ENCODE data around the gene GSTO2.

Gene GSTO2

DNA sequence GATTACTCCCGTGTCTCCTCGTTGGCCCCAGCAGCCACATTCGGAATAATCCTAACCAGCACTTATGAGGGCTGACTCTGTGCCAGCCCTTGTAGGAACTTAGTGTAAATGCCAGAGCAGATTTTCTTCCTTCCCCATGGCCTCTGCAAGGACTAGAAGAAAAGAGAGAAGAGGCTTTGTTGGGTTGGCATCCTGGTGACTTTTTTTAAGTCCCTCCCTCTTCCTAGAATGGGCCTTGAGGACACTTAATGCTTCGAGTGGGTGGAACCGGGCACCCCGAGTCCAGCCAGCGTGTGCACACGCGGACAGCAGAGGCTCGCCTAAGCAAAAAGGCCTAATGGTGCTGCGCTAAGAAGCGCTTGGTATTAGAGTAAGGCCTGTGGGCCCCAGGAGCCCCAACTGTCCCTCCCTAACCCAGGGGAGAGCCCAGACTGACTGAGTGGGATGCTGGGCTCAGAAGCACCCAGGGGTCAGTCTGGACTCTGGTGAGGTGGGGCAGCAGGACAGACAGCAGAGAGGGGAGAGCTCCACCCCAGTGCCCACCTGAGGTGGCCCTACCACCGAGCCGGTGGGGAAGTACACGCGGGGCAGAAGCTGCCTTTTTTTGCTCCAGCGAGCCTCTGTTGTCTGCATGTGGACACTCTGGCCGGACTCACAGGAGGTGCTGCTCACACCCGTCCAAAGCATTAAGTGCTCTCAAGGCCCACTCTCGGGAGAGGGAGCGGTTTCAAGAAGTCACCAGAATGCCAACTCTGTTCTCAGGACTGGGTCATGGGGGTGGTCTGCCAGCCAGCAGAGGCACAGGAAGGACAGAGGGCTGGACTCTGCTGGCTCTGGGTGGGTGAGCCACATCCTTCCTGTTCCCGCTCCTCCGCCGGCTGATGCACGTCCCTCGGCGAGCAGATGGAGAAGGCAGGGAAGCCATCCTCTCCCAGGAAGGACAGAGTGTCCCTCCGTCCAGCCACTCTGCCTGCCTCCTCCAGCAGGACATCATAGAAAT, 56.8 kb downstream of the GSTO2 start:
- H3K27me3 Mint-ChIP-seq (ENCODE audit: low read depth): peaks cover 4% of the 10 kb centered on the region
- peak overlapping the region in 1 of 3 experiments; percentile 20 for H3K4me3 Mint-ChIP-seq
- H3K36me3 Mint-ChIP-seq (ENCODE audit: low read depth): peaks cover 3% of the 10 kb centered on the region
- TF ChIP-seq CTCF (IDR thresholded peaks at IDR 0.05; ENCODE audit: unreplicated experiment in 3 of 3): no peak
- peaks cover 80% of the 10 kb centered on the region for H3K4me1 Mint-ChIP-seq
- no peaks in the 10 kb centered on the region for H3K9me3 Mint-ChIP-seq
- peak overlapping the region in 2 of 3 experiments; percentile 83 to 100 for H3K27ac Mint-ChIP-seq

DNA sequence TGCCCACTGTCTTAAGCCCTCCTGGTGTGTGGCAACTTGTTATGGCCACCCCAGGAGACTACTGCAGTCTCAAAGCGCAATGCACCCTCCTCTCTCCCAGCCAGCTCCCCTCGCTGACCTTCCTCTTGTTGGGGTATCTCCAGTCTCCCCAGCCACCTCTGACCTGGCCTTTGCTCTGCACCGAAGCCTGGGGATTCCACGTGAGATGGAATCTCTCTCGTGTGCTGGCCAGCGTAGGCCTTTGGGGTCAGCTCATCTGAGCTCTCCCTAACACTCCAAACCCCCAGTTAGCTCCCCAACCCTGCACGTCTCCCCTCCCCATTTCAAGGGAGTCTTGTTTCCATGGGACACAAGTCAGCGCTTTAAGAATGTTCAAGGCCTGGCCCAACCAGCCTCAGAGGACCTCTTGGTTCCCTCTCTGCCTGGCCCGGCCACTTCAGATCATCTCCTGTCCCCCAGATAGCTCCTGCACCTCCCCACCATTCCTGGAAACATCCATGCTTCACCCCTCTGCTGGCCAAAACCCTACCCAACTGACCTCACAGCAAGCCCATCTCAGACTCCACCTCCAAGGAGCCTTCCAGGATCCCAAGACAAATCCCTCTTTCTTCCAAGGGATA, 58.1 kb downstream of the GSTO2 start:
- H3K4me3 Mint-ChIP-seq: peak overlapping the region in 2 of 3 experiments; percentile 43 to 79
- peaks cover 3% of the 10 kb centered on the region for H3K36me3 Mint-ChIP-seq (ENCODE audit: low read depth)
- no peak for TF ChIP-seq CTCF (IDR thresholded peaks at IDR 0.05; ENCODE audit: unreplicated experiment in 3 of 3)
- H3K27me3 Mint-ChIP-seq (ENCODE audit: low read depth): peaks cover 4% of the 10 kb centered on the region
- H3K9me3 Mint-ChIP-seq: no peaks in the 10 kb centered on the region
- peak overlapping the region; percentile 83 to 100 (median 98) for H3K27ac Mint-ChIP-seq
- peaks cover 83% of the 10 kb centered on the region for H3K4me1 Mint-ChIP-seq

- H3K27ac Mint-ChIP-seq: peak overlapping the region; percentile 98 to 100 (median 99)
- H3K4me3 Mint-ChIP-seq: peak overlapping the region; percentile 79 to 80 (median 79)
- no peaks in the 10 kb centered on the region for H3K9me3 Mint-ChIP-seq
- peaks cover 3% of the 10 kb centered on the region for H3K36me3 Mint-ChIP-seq (ENCODE audit: low read depth)
- TF ChIP-seq CTCF (IDR thresholded peaks at IDR 0.05; ENCODE audit: unreplicated experiment in 3 of 3): no peak
- peaks cover 8% of the 10 kb centered on the region for H3K27me3 Mint-ChIP-seq (ENCODE audit: low read depth)
- H3K4me1 Mint-ChIP-seq: peaks cover 82% of the 10 kb centered on the region
These were observed 59.0 kb downstream of the GSTO2 start for GRCh38 chr10:104327745-104328645.

- H3K27me3 Mint-ChIP-seq (ENCODE audit: low read depth): peaks cover 7% of the 10 kb centered on the region
- TF ChIP-seq CTCF (IDR thresholded peaks at IDR 0.05; ENCODE audit: unreplicated experiment in 3 of 3): no peak
- H3K4me3 Mint-ChIP-seq: peak overlapping the region; percentile 79 to 80 (median 79)
- H3K27ac Mint-ChIP-seq: peak overlapping the region; percentile 98 to 100 (median 99)
- peaks cover 3% of the 10 kb centered on the region for H3K36me3 Mint-ChIP-seq (ENCODE audit: low read depth)
- no peaks in the 10 kb centered on the region for H3K9me3 Mint-ChIP-seq
- H3K4me1 Mint-ChIP-seq: peaks cover 86% of the 10 kb centered on the region
These were observed 59.6 kb downstream of the GSTO2 start for GRCh38 chr10:104328646-104328895.

DNA sequence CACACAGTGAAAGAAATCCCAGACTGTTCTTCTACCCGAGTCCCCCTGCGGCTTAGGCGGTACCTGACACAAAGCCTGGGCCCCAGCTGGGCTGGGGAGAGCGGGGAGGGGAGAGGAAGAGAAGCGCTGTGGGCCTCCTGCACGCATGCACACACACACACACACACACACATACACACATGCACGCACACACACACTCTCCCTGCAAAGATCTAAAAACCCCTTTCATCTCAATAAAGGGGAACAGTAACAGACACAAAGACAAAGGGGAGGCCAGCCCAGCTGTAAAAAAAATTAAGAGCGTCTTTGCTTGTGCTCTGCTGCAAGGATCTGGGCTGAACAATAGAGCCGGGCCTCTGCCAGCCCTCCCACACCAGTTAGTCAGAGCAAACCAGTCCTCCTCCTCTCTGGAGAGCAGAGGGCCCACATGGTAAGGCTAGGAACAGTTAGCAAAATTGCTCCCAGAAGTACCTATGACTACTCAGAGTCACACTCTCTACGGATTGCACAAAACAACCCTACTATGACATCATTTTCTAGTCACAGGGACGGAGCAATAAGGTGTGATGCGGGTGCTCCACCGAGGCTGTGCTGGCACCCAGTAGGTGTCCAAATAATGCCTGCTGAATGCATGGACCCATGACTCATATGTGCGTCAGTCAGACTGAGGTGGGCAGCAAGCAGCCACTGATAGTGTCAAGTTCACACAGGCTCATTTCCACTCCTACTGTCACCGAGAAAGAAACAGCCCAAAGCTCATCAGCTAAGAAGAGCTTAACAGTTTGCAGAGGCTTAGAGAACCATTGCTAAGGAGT, 60.1 kb downstream of the GSTO2 start:
- TF ChIP-seq CTCF (IDR thresholded peaks at IDR 0.05; ENCODE audit: unreplicated experiment in 3 of 3): no peak
- Mint-ChIP-seq H3K27me3 (ENCODE audit: low read depth) (peaks cover 3% of the 10 kb centered on the region), H3K4me1 (peaks cover 87% of the 10 kb centered on the region), H3K9me3 (no peaks in the 10 kb centered on the region), H3K4me3 (peak overlapping the region; percentile 79 to 80 (median 79)), H3K36me3 (ENCODE audit: low read depth) (peaks cover 3% of the 10 kb centered on the region), H3K27ac (peak overlapping the region; percentile 98 to 100 (median 99))
